ENCODE results near the gene PCED1B.

GRCh38 chr12:47277972-47278448 lies 198.6 kb downstream of the PCED1B start:
- TF ChIP-seq, protein P1, sequence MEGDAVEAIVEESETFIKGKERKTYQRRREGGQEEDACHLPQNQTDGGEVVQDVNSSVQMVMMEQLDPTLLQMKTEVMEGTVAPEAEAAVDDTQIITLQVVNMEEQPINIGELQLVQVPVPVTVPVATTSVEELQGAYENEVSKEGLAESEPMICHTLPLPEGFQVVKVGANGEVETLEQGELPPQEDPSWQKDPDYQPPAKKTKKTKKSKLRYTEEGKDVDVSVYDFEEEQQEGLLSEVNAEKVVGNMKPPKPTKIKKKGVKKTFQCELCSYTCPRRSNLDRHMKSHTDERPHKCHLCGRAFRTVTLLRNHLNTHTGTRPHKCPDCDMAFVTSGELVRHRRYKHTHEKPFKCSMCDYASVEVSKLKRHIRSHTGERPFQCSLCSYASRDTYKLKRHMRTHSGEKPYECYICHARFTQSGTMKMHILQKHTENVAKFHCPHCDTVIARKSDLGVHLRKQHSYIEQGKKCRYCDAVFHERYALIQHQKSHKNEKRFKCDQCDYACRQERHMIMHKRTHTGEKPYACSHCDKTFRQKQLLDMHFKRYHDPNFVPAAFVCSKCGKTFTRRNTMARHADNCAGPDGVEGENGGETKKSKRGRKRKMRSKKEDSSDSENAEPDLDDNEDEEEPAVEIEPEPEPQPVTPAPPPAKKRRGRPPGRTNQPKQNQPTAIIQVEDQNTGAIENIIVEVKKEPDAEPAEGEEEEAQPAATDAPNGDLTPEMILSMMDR (IDR thresholded peaks at IDR 0.05), result no peak
- no peak for TF ChIP-seq EZH2 (IDR thresholded peaks at IDR 0.05)

Measured in neural progenitor cell (in vitro differentiated cells).